Thyroid gland (tissue), 4 donors: Measurements from ENCODE around the gene CTTNBP2NL. TPM values are rescaled to one million over a fixed set of nuclear protein-coding genes. Genes with fewer than 3 reads are reported as not detected.

Experiments
- DNase-seq, 2 donors: peaks; one replicate each; pipeline ENCODE4 v3.0.0-alpha.2; 2019
- H3K27ac ChIP-seq, 3 donors: fragments of 200-600 bp; sonication (generic); 1 replicate in 2 of 3; 2 replicates in 1 of 3; pipeline ENCODE4 v1.5.1; 2016 to 2019; ENCODE audit warnings: mild to moderate bottlenecking in 1 of 3, moderate library complexity in 1 of 3
- H3K27me3 ChIP-seq: fragments of 200-600 bp; sonication (generic); one replicate; pipeline ENCODE4 v1.5.1; 2019
- H3K36me3 ChIP-seq, 2 donors: fragments of 200-600 bp; sonication (generic); one replicate each; pipeline ENCODE4 v1.5.1; 2016 to 2019
- H3K4me1 ChIP-seq, 2 donors: fragments of 200-600 bp; sonication (generic); one replicate each; pipeline ENCODE4 v1.5.1; 2017 to 2019
- H3K4me3 ChIP-seq, 3 donors: fragments of 200-600 bp; sonication (generic); replicated peaks in 1 of 3; 1 replicate in 2 of 3; 2 replicates in 1 of 3; pipeline ENCODE4 v1.5.1; 2016; ENCODE audit warnings: mild to moderate bottlenecking in 1 of 3
- H3K9me3 ChIP-seq: fragments of 200-600 bp; sonication (generic); one replicate; pipeline ENCODE4 v1.5.1; 2017
- POLR2A ChIP-seq, 2 donors: fragments of 450-650 bp; IDR thresholded peaks; one replicate each; pipeline ENCODE4 v1.6.1; 2017; ENCODE audit warnings: antibody characterized with exemption in 2 of 2, mild to moderate bottlenecking in 2 of 2, moderate library complexity in 1 of 2
- WGBS, 2 donors: methylation state at CpG; one replicate each; pipeline ENCODE4 v1.1.5; 2017; 5-methylcytosine and 5-hydroxymethylcytosine counted together
- intact Hi-C: fragments of 100-400 bp; cut with DNase I; formaldehyde crosslinking; loops from one replicate; pipeline ENCODE4 v1.15.1; 2023
- total RNA-seq, 4 donors: library from RNA; depleted of rRNA; stranded (reverse); fragments of >200 nt; gene quantifications; one replicate each; pipeline ENCODE4 v1.2.3, GENCODE V29; 2016
- TF ChIP-seq, protein P1 (sequence below), 6 experiments: fragments of 200-600 bp in 3 of 6; fragments of 450-650 bp in 3 of 6; sonication (generic) in 3 of 6; IDR thresholded peaks; one replicate each; pipeline ENCODE4 v1.5.1; 2016 to 2019; ENCODE audit warnings: antibody characterized with exemption in 6 of 6, mild to moderate bottlenecking in 2 of 6, inconsistent platforms in 1 of 6, moderate library complexity in 1 of 6

Gene CTTNBP2NL
- total RNA-seq, 4 donors from 2014 or later: 11.8 to 20.7 (median 19.2) TPM

DNA sequence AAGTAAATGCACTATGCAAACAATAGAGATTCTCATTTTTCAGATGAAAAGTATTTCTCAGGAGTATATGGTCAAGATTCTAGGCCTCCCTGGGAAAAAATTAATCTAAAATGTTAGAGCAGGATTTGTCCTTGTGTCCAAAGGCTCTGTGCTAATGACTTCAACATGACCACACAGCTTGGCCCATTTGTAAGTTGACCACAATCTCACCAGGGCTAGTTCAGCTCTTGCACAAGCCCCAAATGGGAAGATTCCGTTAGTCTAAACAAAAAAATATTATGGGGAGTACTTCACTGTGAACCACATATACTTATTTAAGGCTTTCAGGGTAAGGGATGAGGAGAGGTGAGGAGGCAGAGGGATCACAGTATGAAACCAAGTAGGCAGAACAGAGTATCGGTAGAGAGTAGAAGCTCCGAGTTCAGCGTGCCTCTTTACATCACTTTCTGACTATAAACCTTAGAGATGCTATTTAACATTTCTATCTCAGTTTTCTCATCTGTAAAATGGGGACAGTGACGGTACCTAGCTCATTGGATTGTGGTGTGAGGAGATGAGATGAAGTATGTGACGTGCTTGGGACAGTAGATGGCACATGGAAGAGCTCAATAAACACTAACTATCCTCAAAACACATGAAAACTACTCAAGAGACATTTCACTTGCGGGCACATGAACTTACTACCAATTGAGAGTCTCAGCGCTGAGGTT, 37.8 kb upstream of the CTTNBP2NL start:
- Histone ChIP-seq H3K27me3 (no peaks in the 10 kb centered on the region), H3K36me3 (no peaks in the 10 kb centered on the region), H3K9me3 (no peaks in the 10 kb centered on the region), H3K4me3 (no peak overlapping the region), H3K27ac (peak overlapping the region in 1 of 3 donors; percentile 83), H3K4me1 (peaks cover 0 to 30% of the 10 kb centered on the region in 2 donors)
- intact Hi-C loops: no loop called here
- 72 to 74% methylated on average over 8 of the region's 8 CpGs for WGBS, 2 donors
- TF ChIP-seq, protein P1, sequence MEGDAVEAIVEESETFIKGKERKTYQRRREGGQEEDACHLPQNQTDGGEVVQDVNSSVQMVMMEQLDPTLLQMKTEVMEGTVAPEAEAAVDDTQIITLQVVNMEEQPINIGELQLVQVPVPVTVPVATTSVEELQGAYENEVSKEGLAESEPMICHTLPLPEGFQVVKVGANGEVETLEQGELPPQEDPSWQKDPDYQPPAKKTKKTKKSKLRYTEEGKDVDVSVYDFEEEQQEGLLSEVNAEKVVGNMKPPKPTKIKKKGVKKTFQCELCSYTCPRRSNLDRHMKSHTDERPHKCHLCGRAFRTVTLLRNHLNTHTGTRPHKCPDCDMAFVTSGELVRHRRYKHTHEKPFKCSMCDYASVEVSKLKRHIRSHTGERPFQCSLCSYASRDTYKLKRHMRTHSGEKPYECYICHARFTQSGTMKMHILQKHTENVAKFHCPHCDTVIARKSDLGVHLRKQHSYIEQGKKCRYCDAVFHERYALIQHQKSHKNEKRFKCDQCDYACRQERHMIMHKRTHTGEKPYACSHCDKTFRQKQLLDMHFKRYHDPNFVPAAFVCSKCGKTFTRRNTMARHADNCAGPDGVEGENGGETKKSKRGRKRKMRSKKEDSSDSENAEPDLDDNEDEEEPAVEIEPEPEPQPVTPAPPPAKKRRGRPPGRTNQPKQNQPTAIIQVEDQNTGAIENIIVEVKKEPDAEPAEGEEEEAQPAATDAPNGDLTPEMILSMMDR (IDR thresholded peaks at IDR 0.05): no peak
- TF ChIP-seq POLR2A (IDR thresholded peaks at IDR 0.05): no peak
- DNase-seq: no peak

DNA sequence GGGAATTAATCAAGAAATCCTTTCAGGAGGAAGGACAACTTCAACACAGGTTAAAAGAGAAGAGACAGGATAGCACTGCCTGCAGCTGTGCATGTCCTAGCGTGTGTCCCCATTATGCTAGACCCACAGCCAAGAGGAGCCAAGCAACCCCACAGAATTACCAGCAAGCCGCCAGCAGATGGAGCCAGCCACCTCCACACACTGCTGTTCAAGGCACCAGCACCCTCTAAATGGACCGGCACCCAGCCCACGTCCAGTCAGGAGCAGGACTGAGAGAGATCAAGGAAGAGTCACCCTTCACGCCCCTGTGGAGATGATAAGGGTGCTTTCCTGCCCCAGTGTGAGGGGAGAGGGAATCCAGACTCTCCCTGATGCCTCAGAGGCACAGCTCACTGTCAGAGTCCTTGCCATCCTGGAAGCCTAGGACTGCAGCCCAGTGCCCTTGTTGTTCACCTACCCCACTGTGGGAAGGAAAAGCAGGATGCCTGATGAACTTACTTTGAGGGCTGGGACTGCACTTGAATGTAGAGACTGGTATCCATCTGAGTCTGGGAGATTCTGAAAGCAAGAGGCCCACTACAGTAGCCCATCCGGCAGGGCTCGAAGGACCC, 37.1 kb upstream of the CTTNBP2NL start:
- Histone ChIP-seq H3K27me3 (no peaks in the 10 kb centered on the region), H3K36me3 (no peaks in the 10 kb centered on the region), H3K27ac (peak overlapping the region; percentile 60 to 83 (median 76)), H3K4me3 (no peak overlapping the region), H3K9me3 (no peaks in the 10 kb centered on the region), H3K4me1 (peaks cover 0 to 30% of the 10 kb centered on the region in 2 donors)
- peak; percentile 64 to 66 for DNase-seq
- intact Hi-C loops: no loop called here
- 0 to 32% methylated on average over 2 to 7 of the region's 7 CpGs for WGBS, 2 donors
- TF ChIP-seq, protein P1 (IDR thresholded peaks at IDR 0.05): peak in 5 of 6 experiments; percentile 48 to 72 (median 58)
- no peak for TF ChIP-seq POLR2A (IDR thresholded peaks at IDR 0.05)

DNA sequence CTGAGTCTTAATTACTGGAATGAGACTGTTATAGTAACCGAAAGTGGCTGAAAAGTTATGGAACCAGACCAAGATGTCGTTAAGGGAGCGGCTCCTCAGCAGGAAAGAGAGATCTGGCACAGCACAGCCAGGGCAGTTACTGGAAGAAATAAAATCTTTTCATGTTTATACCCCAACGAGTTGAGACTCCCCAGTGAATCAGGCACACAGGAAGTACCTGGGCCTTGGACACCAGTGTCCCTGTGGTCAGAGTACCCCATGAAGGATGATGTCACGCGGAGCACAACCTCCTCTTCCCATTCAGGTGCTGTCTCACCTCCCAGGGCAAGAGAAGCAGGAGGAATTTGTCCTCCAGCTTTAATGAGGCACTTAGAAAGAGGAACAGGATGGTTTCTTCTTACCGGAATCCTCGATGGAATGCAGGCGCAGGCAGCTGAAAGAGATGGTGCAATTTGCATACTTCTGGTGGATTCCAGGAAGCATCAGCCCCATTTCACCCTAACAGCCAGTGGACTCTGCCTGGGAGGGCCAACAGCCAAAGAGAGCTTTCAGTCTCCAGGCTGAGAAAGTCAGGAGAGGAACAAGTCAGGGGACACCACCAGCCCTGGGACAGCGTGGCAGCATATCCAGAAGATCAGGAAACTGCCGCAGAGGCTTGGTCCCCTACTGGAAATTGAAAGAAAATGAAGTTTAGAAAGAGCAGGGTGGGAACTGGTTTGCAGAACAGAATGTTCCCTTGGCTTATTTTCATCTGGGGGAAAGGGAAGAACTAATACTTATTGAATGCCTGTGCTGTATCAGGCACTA, 35.9 kb upstream of the CTTNBP2NL start:
- Histone ChIP-seq H3K4me1 (peaks cover 0 to 30% of the 10 kb centered on the region in 2 donors), H3K27me3 (no peaks in the 10 kb centered on the region), H3K36me3 (no peaks in the 10 kb centered on the region), H3K4me3 (peak overlapping the region in 1 of 3 donors; percentile 6), H3K27ac (peak overlapping the region; percentile 67 to 83 (median 76)), H3K9me3 (no peaks in the 10 kb centered on the region)
- DNase-seq: peak; percentile 36 to 39
- TF ChIP-seq, protein P1 (IDR thresholded peaks at IDR 0.05): no peak
- TF ChIP-seq POLR2A (IDR thresholded peaks at IDR 0.05): no peak
- intact Hi-C loops: no loop called here
- WGBS, 2 donors: 26 to 35% methylated on average over 11 of the region's 11 CpGs

DNA sequence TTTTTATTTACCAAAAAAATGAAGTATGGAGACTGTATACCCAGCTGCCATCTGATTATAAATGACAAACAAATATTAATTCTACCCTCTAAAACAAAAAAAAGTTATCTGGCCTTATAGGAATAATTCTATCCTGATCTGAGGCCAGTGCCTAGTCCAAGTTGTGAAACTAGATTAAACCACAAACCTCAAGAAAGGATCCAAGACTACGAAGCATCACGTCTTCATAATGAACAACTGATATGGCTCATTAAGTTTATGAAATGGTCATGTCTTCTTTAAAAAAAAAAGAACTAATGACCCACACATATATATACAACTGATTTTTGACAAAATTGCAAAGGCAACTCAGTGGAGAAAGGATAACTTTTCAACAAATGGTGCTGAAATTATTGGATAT, 32.4 kb upstream of the CTTNBP2NL start:
- TF ChIP-seq, protein P1 (IDR thresholded peaks at IDR 0.05): no peak
- no peak for TF ChIP-seq POLR2A (IDR thresholded peaks at IDR 0.05)
- no peaks in the 10 kb centered on the region for H3K27me3 ChIP-seq
- intact Hi-C loops: no loop called here
- 83 to 85% methylated on average over 2 of the region's 2 CpGs for WGBS, 2 donors
- DNase-seq: no peak
- no peaks in the 10 kb centered on the region for H3K9me3 ChIP-seq
- H3K4me1 ChIP-seq: peaks cover 0 to 28% of the 10 kb centered on the region in 2 donors
- H3K4me3 ChIP-seq: no peak overlapping the region
- H3K27ac ChIP-seq: no peak overlapping the region
- no peaks in the 10 kb centered on the region for H3K36me3 ChIP-seq
